HCT116 (cell line): ENCODE results near the gene SRA1. TPM values are rescaled to one million over a fixed set of nuclear protein-coding genes. Genes with fewer than 3 reads are reported as not detected.

ENCODE experiments used
- ATAC-seq: fragments of 200-7000 bp; cut with Tn5 transposase; 2 replicates; pipeline ENCODE4 v1.9.1; 2020; ENCODE audit warnings: mild to moderate bottlenecking, moderate library complexity
- BruUV-seq: library from RNA; stranded (reverse); fragments of 400-500 nt; replicated peaks from 2 replicates; lab custom pipeline; 2021; lab: Mats Ljungman, UMichigan
- CTCF ChIA-PET: fragments of 300-600 bp; sonication (Branson Sonifier 250); formaldehyde crosslinking; loops from one replicate; lab custom pipeline; 2021; ENCODE audit warnings: antibody characterized with exemption; lab: Charles Lee
- POLR2A ChIA-PET: fragments of 300-600, 350-600 bp; sonication (Branson Sonifier 250); formaldehyde crosslinking; loops from one replicate; lab custom pipeline; 2021; ENCODE audit warnings: antibody characterized with exemption; lab: Charles Lee
- RAD21 ChIA-PET, 2 experiments: fragments of 300-600 bp; sonication (Branson Sonifier 250); formaldehyde crosslinking; loops; one replicate each; lab custom pipeline; 2023; ENCODE audit warnings: low total read pairs in 2 of 2; ENCODE audit not compliant: uncharacterized antibody in 2 of 2, unreplicated experiment in 2 of 2, low non-redundant PET in 1 of 2; lab: Charles Lee
- DNase-seq: peaks from one replicate; pipeline ENCODE4 v3.0.0-alpha.2; 2010; ENCODE audit warnings: low read depth, low spot score
- H2AFZ ChIP-seq: fragments of 200-600 bp; shearing (Covaris generic), sonication (generic); 2 replicates; pipeline ENCODE4 v1.6.1; 2017; ENCODE audit warnings: low read depth, mixed run types, mixed read lengths, antibody characterized with exemption, low read length; ENCODE audit not compliant: poor library complexity, severe bottlenecking
- H3K27ac ChIP-seq: 2 replicates; pipeline ENCODE4 v1.5.1; 2012; ENCODE audit warnings: low read depth, low read length
- H3K27me3 ChIP-seq: fragments of 200-600 bp; sonication (generic); 2 replicates; pipeline ENCODE4 v1.6.1; 2016; ENCODE audit warnings: mixed run types, low read length, mixed read lengths; ENCODE audit not compliant: insufficient read depth
- H3K36me3 ChIP-seq, 2 experiments: fragments of 200-500 bp in 1 of 2; fragments of 200-600 bp in 1 of 2; sonication (Bioruptor generic) in 1 of 2; sonication (generic) in 1 of 2; 2 replicates each; pipeline versions ENCODE4 v1.5.1 to v1.6.1; 2014 to 2016; ENCODE audit warnings: low read length in 2 of 2, inconsistent platforms in 1 of 2, mixed read lengths in 1 of 2, mixed run types in 1 of 2; ENCODE audit not compliant: insufficient read depth in 2 of 2, control insufficient read depth in 1 of 2
- H3K4me1 ChIP-seq, 2 experiments: fragments of 200-600 bp in 1 of 2; sonication (generic) in 1 of 2; 2 replicates each; pipeline versions ENCODE4 v1.5.1 to v1.6.1; 2012 to 2017; ENCODE audit warnings: low read length in 2 of 2, inconsistent platforms in 1 of 2, mild to moderate bottlenecking in 1 of 2, mixed read lengths in 1 of 2, mixed run types in 1 of 2, moderate library complexity in 1 of 2; ENCODE audit not compliant: insufficient read depth in 2 of 2, control insufficient read depth in 1 of 2
- H3K4me2 ChIP-seq: fragments of 200-600 bp; sonication (generic); 2 replicates; pipeline ENCODE4 v1.6.1; 2017; ENCODE audit warnings: mixed run types, low read length, mixed read lengths
- H3K4me3 ChIP-seq, 2 experiments: fragments of 200-600 bp in 1 of 2; sonication (generic) in 1 of 2; replicated peaks in 1 of 2; 2 replicates each; pipeline ENCODE4 v1.5.1; 2011 to 2016; ENCODE audit warnings: low read length in 2 of 2, control low read depth in 1 of 2, low read depth in 1 of 2, mild to moderate bottlenecking in 1 of 2, mixed read lengths in 1 of 2, mixed run types in 1 of 2
- H3K79me2 ChIP-seq: fragments of 200-600 bp; sonication (generic); 2 replicates; pipeline ENCODE4 v1.6.1; 2017; ENCODE audit warnings: mild to moderate bottlenecking, mixed run types, low read length, moderate library complexity, mixed read lengths; ENCODE audit not compliant: insufficient read depth
- H3K9ac ChIP-seq: fragments of 200-600 bp; sonication (generic); 2 replicates; pipeline ENCODE4 v1.6.1; 2016; ENCODE audit warnings: low read length, mixed read lengths
- H3K9me2 ChIP-seq: fragments of 200-600 bp; sonication (generic), shearing (Covaris generic); 2 replicates; pipeline ENCODE4 v1.6.1; 2017; ENCODE audit warnings: mixed run types, mild to moderate bottlenecking, moderate library complexity; ENCODE audit not compliant: insufficient read depth
- H3K9me3 ChIP-seq, 2 experiments: fragments of 200-500 bp in 1 of 2; fragments of 200-600 bp in 1 of 2; sonication (Bioruptor generic) in 1 of 2; sonication (generic) in 1 of 2; 2 replicates each; pipeline ENCODE4 v1.6.1; 2014 to 2017; ENCODE audit warnings: low read length in 2 of 2, mixed read lengths in 2 of 2, inconsistent platforms in 1 of 2, low read depth in 1 of 2, mild to moderate bottlenecking in 1 of 2, mixed run types in 1 of 2, moderate library complexity in 1 of 2; ENCODE audit not compliant: control insufficient read depth in 1 of 2, insufficient read depth in 1 of 2
- H4K20me1 ChIP-seq: fragments of 200-600 bp; sonication (generic), shearing (Covaris generic); 2 replicates; pipeline ENCODE4 v1.6.1; 2017; ENCODE audit warnings: mixed run types, mild to moderate bottlenecking, moderate library complexity; ENCODE audit not compliant: insufficient read depth
- CTCF ChIP-seq, 3 experiments: fragments of 200-600 bp in 1 of 3; sonication (generic) in 1 of 3; IDR thresholded peaks in 2 of 3; conservative IDR thresholded peaks in 1 of 3; 2 replicates each; pipeline ENCODE4 v1.5.1; 2012 to 2017; ENCODE audit warnings: low read depth in 2 of 3, low read length in 2 of 3, antibody characterized with exemption in 1 of 3, borderline replicate concordance in 1 of 3, control low read depth in 1 of 3, mild to moderate bottlenecking in 1 of 3, mixed read lengths in 1 of 3, mixed run types in 1 of 3, moderate library complexity in 1 of 3; ENCODE audit not compliant: insufficient read depth in 1 of 3
- POLR2AphosphoS5 ChIP-seq: IDR thresholded peaks from 2 replicates; pipeline ENCODE4 v1.6.1; 2011; ENCODE audit warnings: mild to moderate bottlenecking, low read depth, low read length, moderate library complexity
- TCF7L2 ChIP-seq: IDR thresholded peaks from 2 replicates; pipeline ENCODE4 v1.7.0; 2011; ENCODE audit warnings: borderline replicate concordance, inconsistent platforms; ENCODE audit not compliant: insufficient read depth, insufficient read length; ENCODE audit errors: extremely low read depth
- intact Hi-C: fragments of 100-400 bp; cut with micrococcal nuclease; formaldehyde crosslinking; loops from 2 replicates; pipeline ENCODE4 v1.10.0; 2022
- total RNA-seq: library from RNA; stranded (reverse); gene quantifications from one replicate; pipeline ENCODE4 v1.2.1, GENCODE V29; 2021; ENCODE audit not compliant: unreplicated experiment

Gene SRA1
- total RNA-seq, 1 experiment from 2014 or later, result 41.7 TPM

GRCh38 chr5:140588311-140589070 lies 31.2 kb upstream of the SRA1 start:
- DNase-seq, result no peak
- intact Hi-C loops, result no loop called here
- BruUV-seq, result no TSS peak

More at GRCh38 chr5:140588311-140589070, 31.2 kb upstream of the SRA1 start:
- RAD21 ChIA-PET, result no interaction called here
- no peaks in the 10 kb centered on the region for H3K27me3 ChIP-seq
- CTCF ChIA-PET, result no interaction called here
- no peaks in the 10 kb centered on the region; a peak in 1 of 4 replicates for H3K4me1 ChIP-seq
- H3K79me2 ChIP-seq, result no peaks in the 10 kb centered on the region
- no peaks in the 10 kb centered on the region for H4K20me1 ChIP-seq
- H2AFZ ChIP-seq, result no peak overlapping the region
- no peaks in the 10 kb centered on the region for H3K9me2 ChIP-seq
- no peaks in the 10 kb centered on the region for H3K36me3 ChIP-seq
- H3K4me3 ChIP-seq, result no peak overlapping the region
- H3K9ac ChIP-seq, result no peak overlapping the region
- POLR2A ChIA-PET, result no interaction called here
- no peak for ATAC-seq
- TF ChIP-seq POLR2AphosphoS5 (no peak), CTCF (IDR thresholded peaks at IDR 0.05 in 2 of 3, conservative IDR thresholded peaks at IDR 0.05 in 1 of 3; ENCODE audit: borderline replicate concordance in 1 of 3, insufficient read depth in 1 of 3, low read depth in 2 of 3, low read length in 2 of 3) (no peak), TCF7L2 (no peak)
- no peaks in the 10 kb centered on the region for H3K9me3 ChIP-seq
- no peak overlapping the region for H3K4me2 ChIP-seq
- no peak overlapping the region for H3K27ac ChIP-seq
